GM03348 (cell line): ENCODE data around the gene MYBBP1A.

Source experiments
- DNase-seq: peaks from one replicate; pipeline ENCODE4 v3.0.0; 2012; ENCODE audit warnings: low spot score

MYBBP1A gene

GRCh38 chr17:4503283-4504025 is 51.7 kb downstream of the MYBBP1A start:
- DNase-seq = no peak

GRCh38 chr17:4502466-4503154 is 52.6 kb downstream of the MYBBP1A start:
- DNase-seq = no peak

GRCh38 chr17:4501295-4501949 is 53.8 kb downstream of the MYBBP1A start:
- DNase-seq = no peak

DNA sequence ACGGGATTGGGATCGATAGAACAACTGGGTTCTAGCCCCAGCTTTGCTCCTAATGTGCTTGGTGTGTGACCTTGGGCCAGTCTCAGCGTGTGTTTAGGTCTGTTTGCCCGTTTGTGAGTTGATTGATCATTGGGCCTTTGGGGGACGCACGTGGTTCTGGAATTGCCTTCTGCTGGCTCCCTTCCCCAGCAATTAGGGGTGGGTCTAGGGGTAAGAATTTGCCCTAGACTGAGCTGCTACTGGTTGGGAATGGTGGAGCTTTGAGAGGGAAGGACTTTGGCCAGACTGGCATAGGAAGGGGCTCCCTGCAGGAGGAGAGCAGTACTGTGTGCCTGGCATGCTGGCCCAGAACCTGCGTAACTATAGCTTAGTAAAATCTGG is 55.0 kb downstream of the MYBBP1A start:
- DNase-seq = no peak

- no peak for DNase-seq
Observed at GRCh38 chr17:4499431-4500190, 55.6 kb downstream of the MYBBP1A start.

DNA sequence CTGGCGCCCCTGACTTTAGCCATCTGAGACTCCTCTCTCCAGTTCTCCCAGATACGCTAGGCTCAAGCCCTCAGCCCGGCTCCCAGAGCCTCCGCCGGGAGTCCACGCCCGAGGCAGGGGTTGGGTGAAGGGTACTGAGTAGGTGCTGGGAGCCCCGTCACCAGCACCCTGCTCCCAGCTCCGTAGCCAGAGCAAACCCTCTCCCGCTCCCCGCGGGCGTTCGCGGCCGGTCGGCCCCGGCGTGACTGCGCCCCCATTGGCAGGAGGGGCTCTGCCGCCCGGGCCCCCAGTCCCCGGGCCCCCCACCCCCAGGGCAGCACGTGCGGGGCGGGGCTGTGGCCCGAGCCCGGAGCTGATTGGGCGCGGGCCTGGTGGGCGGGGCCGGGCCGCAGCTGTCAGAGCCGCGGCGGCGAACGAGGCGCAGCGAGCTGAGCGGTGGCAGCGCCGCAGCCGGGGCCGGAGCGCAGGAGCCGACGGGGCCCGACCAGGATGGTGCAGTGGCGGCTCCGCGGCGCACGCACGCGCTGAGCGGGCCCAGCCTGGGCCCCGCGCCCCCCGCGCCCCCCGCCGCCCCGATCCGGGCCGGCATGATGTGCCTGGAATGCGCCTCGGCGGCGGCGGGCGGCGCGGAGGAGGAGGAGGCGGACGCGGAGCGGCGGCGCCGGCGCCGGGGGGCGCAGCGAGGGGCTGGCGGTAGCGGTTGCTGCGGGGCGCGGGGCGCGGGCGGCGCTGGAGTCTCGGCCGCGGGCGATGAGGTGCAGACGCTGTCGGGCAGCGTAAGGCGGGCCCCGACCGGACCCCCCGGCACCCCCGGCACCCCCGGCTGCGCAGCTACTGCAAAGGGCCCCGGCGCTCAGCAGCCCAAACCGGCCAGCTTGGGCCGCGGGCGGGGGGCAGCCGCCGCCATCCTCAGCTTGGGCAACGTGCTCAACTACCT is 56.5 kb downstream of the MYBBP1A start, which contains the start of gene SPNS2:
Gene SPNS2, plus strand, starts transcription at position 421 of the 937 bp plus-strand sequence. Its CDS starts 167 bp downstream, at position 588.
- DNase-seq = peak; percentile 94

GRCh38 chr17:4497101-4497824 is 57.9 kb downstream of the MYBBP1A start:
- DNase-seq = peak; percentile 47

DNA sequence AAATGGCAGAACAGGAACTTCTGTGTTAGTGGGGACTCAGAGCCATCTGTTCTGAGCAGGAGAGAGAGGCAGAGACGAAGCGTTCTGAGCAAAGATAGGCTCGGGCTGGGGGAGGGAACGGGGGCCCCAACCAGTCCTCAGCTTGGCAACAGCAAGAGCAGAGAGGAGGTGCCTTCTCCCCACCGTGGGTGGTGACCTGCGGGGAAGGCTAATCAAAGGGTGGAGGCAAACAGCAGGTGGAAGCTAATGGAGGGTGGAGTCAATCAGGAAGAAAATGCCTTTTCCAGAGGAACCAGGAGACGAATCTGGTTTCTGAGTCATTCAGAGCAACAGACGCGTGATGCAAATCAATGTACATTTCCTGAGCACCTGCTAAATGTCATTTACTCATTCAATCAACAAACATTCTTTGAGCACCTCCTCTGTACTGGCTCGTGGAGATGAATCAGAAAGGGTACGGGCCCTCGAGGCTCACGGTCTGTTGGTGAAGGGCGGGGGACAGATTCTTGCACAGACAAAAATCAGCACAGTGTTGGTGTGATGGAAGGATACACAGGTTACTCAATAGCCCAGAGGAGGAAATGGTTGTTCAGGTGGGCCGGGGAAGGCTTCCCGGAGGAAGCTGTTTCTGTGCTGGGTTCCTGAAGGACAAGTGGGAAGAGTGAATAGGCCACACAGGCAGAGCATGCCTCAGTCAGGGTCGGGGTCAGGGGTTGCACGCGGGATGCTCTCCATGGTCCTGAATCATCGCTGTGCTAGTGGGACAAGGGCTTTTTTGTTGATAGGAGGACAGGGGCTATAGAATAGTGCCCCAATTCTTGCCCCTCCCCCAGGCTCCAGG is 62.2 kb downstream of the MYBBP1A start:
- DNase-seq = no peak

GRCh38 chr17:4490637-4491061 is 64.5 kb downstream of the MYBBP1A start:
- DNase-seq = no peak

GRCh38 chr17:4490109-4490591 is 65.0 kb downstream of the MYBBP1A start:
- no peak for DNase-seq

DNA sequence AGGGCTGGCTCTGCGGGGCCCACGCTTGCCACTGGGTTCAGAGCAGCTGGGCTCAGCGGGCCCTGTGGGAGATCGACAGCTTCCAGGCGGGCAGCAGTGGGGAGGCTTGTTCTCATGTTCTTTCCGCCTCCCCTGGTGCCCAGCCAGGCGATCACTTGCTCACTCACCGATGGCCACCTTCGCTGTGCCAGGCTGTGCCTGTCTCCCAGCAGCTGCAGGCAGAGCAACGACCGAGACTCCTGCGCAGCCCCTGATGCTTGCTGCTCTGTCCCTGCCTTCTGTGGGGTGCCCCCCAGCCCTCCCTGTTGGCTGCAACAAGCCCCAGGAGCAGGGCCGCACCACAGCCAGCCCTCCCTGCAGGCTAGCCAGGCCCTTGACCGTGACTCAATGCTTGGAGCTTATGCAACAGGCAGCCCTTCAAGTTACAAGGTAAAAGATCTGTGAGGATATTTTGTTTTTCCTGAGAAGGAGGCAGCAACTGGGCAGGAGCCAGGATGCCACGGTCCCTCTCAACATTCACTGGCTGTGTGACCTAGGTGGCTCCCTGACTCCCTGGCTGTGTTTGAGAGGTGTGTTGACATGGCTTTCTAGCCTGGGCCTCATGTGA is 66.1 kb downstream of the MYBBP1A start:
- no peak for DNase-seq
